Endothelial cell of umbilical vein (primary cell): ENCODE results near the gene KTN1. TPM values are rescaled to one million over a fixed set of nuclear protein-coding genes. Genes with fewer than 3 reads are reported as not detected.

Experiments used
- BruUV-seq: library from RNA; stranded (reverse); fragments of 400-500 nt; replicated peaks from 2 replicates; lab custom pipeline; 2021; lab: Mats Ljungman, UMichigan
- CTCF ChIA-PET: fragments of 300-600, 350-600 bp; sonication (Branson Sonifier 250); formaldehyde crosslinking; loops from one replicate; lab custom pipeline; 2021; ENCODE audit warnings: antibody characterized with exemption, inconsistent platforms; lab: Charles Lee
- POLR2A ChIA-PET: fragments of 300-600, 350-600 bp; sonication (Branson Sonifier 250); formaldehyde crosslinking; loops from one replicate; lab custom pipeline; 2021; ENCODE audit warnings: antibody characterized with exemption, inconsistent platforms; lab: Charles Lee
- DNase-seq: peaks from one replicate; pipeline ENCODE4 v3.0.0-alpha.2; 2011; ENCODE audit warnings: low read depth, low spot score
- FAIRE-seq: peaks from 2 replicates; lab custom pipeline; 2011; peaks lifted over from hg19 to GRCh38; lab: Jason Lieb, UNC
- H2AFZ ChIP-seq: 2 replicates; pipeline ENCODE4 v1.6.0; 2012; ENCODE audit warnings: low read depth, low read length, control low read depth, inconsistent platforms
- H3K27ac ChIP-seq: 2 replicates; pipeline ENCODE4 v1.5.1; 2011; ENCODE audit warnings: low read depth, mild to moderate bottlenecking, control low read depth, low read length, moderate library complexity; ENCODE audit not compliant: insufficient read depth
- H3K27me3 ChIP-seq, 2 experiments: 2 replicates each; pipeline versions ENCODE4 v1.6.0 to v1.6.1; 2011; ENCODE audit warnings: low read length in 2 of 2, mixed read lengths in 1 of 2; ENCODE audit not compliant: control insufficient read depth in 2 of 2, insufficient read depth in 2 of 2
- H3K36me3 ChIP-seq, 2 experiments: 2 replicates in 1 of 2; 3 replicates in 1 of 2; pipeline ENCODE4 v1.5.1; 2011; ENCODE audit warnings: low read length in 2 of 2, mild to moderate bottlenecking in 1 of 2, moderate library complexity in 1 of 2; ENCODE audit not compliant: control insufficient read depth in 2 of 2, insufficient read depth in 2 of 2; ENCODE audit errors: extremely low read depth in 1 of 2
- H3K4me1 ChIP-seq: 3 replicates; pipeline ENCODE4 v1.5.1; 2011; ENCODE audit warnings: mild to moderate bottlenecking, low read length; ENCODE audit not compliant: control insufficient read depth, insufficient read depth; ENCODE audit errors: extremely low read depth
- H3K4me2 ChIP-seq: 2 replicates; pipeline ENCODE4 v1.6.1; 2011; ENCODE audit warnings: low read length, control low read depth, mixed read lengths; ENCODE audit not compliant: insufficient read depth
- H3K4me3 ChIP-seq, 3 experiments: fragments of 200-600 bp in 1 of 3; sonication (generic), shearing (Covaris generic) in 1 of 3; replicated peaks in 1 of 3; 2 replicates each; pipeline ENCODE4 v1.5.1; 2011 to 2016; ENCODE audit warnings: control low read depth in 3 of 3, low read length in 3 of 3, mild to moderate bottlenecking in 2 of 3, inconsistent platforms in 1 of 3, low read depth in 1 of 3, moderate library complexity in 1 of 3; ENCODE audit not compliant: insufficient read depth in 1 of 3
- H3K79me2 ChIP-seq: 2 replicates; pipeline ENCODE4 v1.6.0; 2012; ENCODE audit warnings: low read length, inconsistent platforms; ENCODE audit not compliant: control insufficient read depth, insufficient read depth
- H3K9ac ChIP-seq: replicated peaks from 2 replicates; pipeline ENCODE3; 2011; ENCODE audit warnings: low read length, control low read depth; ENCODE audit not compliant: insufficient read depth; ENCODE audit errors: extremely low read depth
- H3K9me1 ChIP-seq: replicated peaks from 3 replicates; pipeline ENCODE4 v1.6.0; 2011; ENCODE audit warnings: mild to moderate bottlenecking, low read length; ENCODE audit not compliant: control insufficient read depth, insufficient read depth; ENCODE audit errors: extremely low read depth
- H3K9me3 ChIP-seq: replicated peaks from 2 replicates; pipeline ENCODE4 v1.5.1; 2012; ENCODE audit warnings: low read length, inconsistent platforms; ENCODE audit not compliant: control insufficient read depth, insufficient read depth
- H4K20me1 ChIP-seq: replicated peaks from 2 replicates; pipeline ENCODE3; 2011; ENCODE audit warnings: mild to moderate bottlenecking, low read length; ENCODE audit not compliant: control insufficient read depth, insufficient read depth; ENCODE audit errors: extremely low read depth
- CTCF ChIP-seq, 2 donors: IDR thresholded peaks; 1 replicate in 1 of 2; 2 replicates in 1 of 2; pipeline ENCODE4 v1.5.1; 2011; ENCODE audit warnings: low read length in 2 of 2, mild to moderate bottlenecking in 2 of 2, moderate library complexity in 2 of 2, control low read depth in 1 of 2, inconsistent platforms in 1 of 2, low read depth in 1 of 2; ENCODE audit not compliant: insufficient read depth in 1 of 2; ENCODE audit errors: extremely low read depth in 1 of 2
- EZH2 ChIP-seq: IDR thresholded peaks from 2 replicates; pipeline ENCODE4 v1.6.1; 2012; ENCODE audit warnings: borderline replicate concordance, low read depth, mild to moderate bottlenecking, moderate library complexity, low read length, inconsistent platforms; ENCODE audit not compliant: severe bottlenecking
- FOS ChIP-seq: IDR thresholded peaks from 2 replicates; pipeline ENCODE4 v1.6.1; 2011; ENCODE audit warnings: mild to moderate bottlenecking, low read length, moderate library complexity, borderline replicate concordance; ENCODE audit not compliant: insufficient read depth
- GATA2 ChIP-seq: IDR thresholded peaks from 2 replicates; pipeline ENCODE4 v1.7.0; 2011; ENCODE audit warnings: low read depth, mild to moderate bottlenecking, moderate library complexity, mixed read lengths, low read length; ENCODE audit not compliant: insufficient read length, insufficient read depth
- JUN ChIP-seq: IDR thresholded peaks from 2 replicates; pipeline ENCODE4 v1.6.1; 2011; ENCODE audit warnings: borderline replicate concordance, low read depth; ENCODE audit not compliant: insufficient read length, insufficient read depth
- MAX ChIP-seq: IDR thresholded peaks from 2 replicates; pipeline ENCODE4 v1.6.1; 2011; ENCODE audit not compliant: insufficient read depth, insufficient read length
- MYC ChIP-seq: IDR thresholded peaks from one replicate; pipeline ENCODE4 v1.6.1; 2011; ENCODE audit warnings: mild to moderate bottlenecking, low read depth, low read length
- POLR2A ChIP-seq: IDR thresholded peaks from 2 replicates; pipeline ENCODE4 v1.6.1; 2012; ENCODE audit warnings: low read depth, mild to moderate bottlenecking, control low read depth, low read length
- POLR2AphosphoS5 ChIP-seq: IDR thresholded peaks from 2 replicates; pipeline ENCODE4 v1.6.1; 2012; ENCODE audit warnings: low read depth, mild to moderate bottlenecking, control low read depth, low read length, moderate library complexity; ENCODE audit not compliant: insufficient read depth
- dilution Hi-C: fragments of 300-500 bp; cut with MboI; formaldehyde crosslinking; loops from one replicate; pipeline ENCODE4 v1.15.0; 2019; ENCODE audit warnings: low sequenced_read_pairs; ENCODE audit not compliant: extremely low pct_ligation_motif_present
- intact Hi-C: fragments of 100-400 bp; cut with micrococcal nuclease; formaldehyde crosslinking; loops from one replicate; pipeline ENCODE4 v1.10.0; 2022
- polyA plus RNA-seq, 4 experiments: library from polyadenylated mRNA; depleted of rRNA in 3 of 4; stranded (reverse) in 3 of 4; unstranded in 1 of 4; fragments of >200 nt; gene quantifications; 2 replicates each; pipeline versions ENCODE4 v1.2.1 to v1.2.3, GENCODE V29; 2011 to 2012; ENCODE audit warnings: missing spikeins in 1 of 4
- total RNA-seq: library from RNA; stranded (reverse); gene quantifications from 2 replicates; pipeline ENCODE4 v1.2.3, GENCODE V29; 2021

Gene KTN1
- total and polyA plus RNA-seq, 2 donors (not counting 3 experiments of a cell fraction or from before 2014, with no cell fraction given): 33.2 to 148 TPM

- intact Hi-C loops: no loop called here
- TF ChIP-seq FOS (no peak), JUN (no peak), POLR2A (no peak), POLR2AphosphoS5 (no peak), MAX (no peak), MYC (no peak), CTCF (IDR thresholded peaks at IDR 0.05; ENCODE audit: extremely low read depth in 1 of 2, insufficient read depth in 1 of 2, low read depth in 1 of 2, low read length in 2 of 2) (no peak), GATA2 (no peak), EZH2 (no peak)
- no peak overlapping the region for H3K27ac ChIP-seq
- FAIRE-seq: no peak
- H2AFZ ChIP-seq: no peak overlapping the region
- H3K36me3 ChIP-seq: no peaks in the 10 kb centered on the region
- no peak overlapping the region for H3K9ac ChIP-seq
- H3K4me2 ChIP-seq: no peak overlapping the region
- no peak overlapping the region for H3K4me3 ChIP-seq
- H3K9me1 ChIP-seq: no peaks in the 10 kb centered on the region
- dilution Hi-C loops: no loop called here
- H4K20me1 ChIP-seq: no peaks in the 10 kb centered on the region
- DNase-seq: no peak
- POLR2A ChIA-PET: no interaction called here
- no peaks in the 10 kb centered on the region for H3K79me2 ChIP-seq
- CTCF ChIA-PET: interaction anchor here (0.9 to 2.2 kb wide), 6 partner anchors 9 to 758 kb away, joined by 3 to 9 read pairs (median 4); no protein-coding TSS in a partner anchor
- no peaks in the 10 kb centered on the region for H3K9me3 ChIP-seq
- BruUV-seq: no TSS peak
- H3K4me1 ChIP-seq: peaks cover under 1% of the 10 kb centered on the region
- no peaks in the 10 kb centered on the region for H3K27me3 ChIP-seq
These were observed 135.9 kb downstream of the KTN1 start for GRCh38 chr14:55715889-55716288.
